GM20000 (cell line): ENCODE data around the gene PALD1.

Experiments
- DNase-seq: peaks from one replicate; pipeline ENCODE4 v3.0.0; 2012; ENCODE audit warnings: low spot score
- TF ChIP-seq, protein P1 (sequence below): IDR thresholded peaks from 2 replicates; pipeline ENCODE4 v1.5.1; 2012; ENCODE audit warnings: mild to moderate bottlenecking, control low read depth; ENCODE audit errors: extremely low read depth, missing control alignments

The PALD1 gene

DNA sequence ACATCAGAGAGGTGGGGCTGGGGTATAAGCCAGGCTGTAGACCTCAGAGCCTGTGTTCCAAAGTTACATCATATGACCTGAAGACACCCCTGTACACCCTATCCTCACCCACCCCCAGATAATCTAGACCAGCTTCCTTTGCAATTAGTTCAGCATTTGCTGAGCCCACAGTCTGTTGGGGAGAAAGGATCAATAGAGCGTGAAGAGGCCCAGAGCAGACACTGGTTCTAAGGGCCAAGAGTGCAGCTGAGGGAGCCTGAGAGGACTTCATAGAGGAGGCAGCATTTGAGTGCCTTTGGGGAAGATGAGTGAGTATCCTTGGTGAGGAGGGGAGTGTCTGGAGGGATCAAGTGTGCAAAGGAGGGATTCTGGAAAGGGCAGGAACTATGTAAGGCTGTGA is 65.3 kb downstream of the PALD1 start:
- TF ChIP-seq, protein P1, sequence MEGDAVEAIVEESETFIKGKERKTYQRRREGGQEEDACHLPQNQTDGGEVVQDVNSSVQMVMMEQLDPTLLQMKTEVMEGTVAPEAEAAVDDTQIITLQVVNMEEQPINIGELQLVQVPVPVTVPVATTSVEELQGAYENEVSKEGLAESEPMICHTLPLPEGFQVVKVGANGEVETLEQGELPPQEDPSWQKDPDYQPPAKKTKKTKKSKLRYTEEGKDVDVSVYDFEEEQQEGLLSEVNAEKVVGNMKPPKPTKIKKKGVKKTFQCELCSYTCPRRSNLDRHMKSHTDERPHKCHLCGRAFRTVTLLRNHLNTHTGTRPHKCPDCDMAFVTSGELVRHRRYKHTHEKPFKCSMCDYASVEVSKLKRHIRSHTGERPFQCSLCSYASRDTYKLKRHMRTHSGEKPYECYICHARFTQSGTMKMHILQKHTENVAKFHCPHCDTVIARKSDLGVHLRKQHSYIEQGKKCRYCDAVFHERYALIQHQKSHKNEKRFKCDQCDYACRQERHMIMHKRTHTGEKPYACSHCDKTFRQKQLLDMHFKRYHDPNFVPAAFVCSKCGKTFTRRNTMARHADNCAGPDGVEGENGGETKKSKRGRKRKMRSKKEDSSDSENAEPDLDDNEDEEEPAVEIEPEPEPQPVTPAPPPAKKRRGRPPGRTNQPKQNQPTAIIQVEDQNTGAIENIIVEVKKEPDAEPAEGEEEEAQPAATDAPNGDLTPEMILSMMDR, result no peak
- no peak for DNase-seq

DNA sequence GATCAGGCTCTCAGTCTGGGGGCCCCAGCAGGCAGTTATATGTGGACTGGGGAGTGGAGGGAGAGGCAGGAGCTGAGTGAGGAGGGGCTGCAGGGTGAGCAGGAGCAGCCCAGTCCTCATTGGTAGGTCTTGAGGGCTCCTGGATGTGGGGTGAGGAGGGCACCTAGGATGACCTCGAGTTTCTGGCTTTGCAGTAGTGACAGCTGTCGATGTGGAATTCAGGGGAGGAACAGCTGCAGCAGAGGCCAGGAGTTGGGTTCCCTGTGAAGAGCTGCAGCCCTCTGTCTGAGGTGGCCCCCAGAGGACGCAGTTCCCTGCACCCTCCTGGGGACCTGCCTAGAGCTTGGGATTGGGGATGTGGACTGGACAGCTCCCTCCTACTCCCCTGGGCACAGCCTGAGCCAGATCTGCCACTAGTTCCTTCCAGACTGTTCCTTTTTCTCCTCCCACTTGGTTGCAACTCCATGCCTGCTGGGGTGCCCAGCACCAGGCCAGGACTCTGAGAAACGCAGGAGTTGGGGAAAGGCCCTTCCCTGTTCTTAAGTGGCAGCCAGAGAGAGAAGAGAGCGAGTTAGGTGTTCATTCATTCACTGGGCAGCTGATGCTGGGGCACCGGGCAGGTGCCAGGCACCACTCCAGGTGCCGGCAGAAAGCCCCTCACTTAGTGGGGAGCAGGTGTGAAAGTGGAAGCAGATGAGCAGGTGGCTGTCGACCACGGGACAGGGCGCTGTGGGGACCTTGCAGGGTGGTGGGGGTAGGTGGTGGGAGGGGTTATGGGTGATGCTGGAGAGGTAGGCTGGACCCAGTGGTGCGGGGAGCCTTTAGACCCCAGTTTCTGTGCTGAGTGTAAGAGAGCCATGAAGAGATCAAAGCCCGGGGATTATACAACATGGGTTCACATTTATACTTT is 66.1 kb downstream of the PALD1 start:
- TF ChIP-seq, protein P1, result no peak
- no peak for DNase-seq

DNA sequence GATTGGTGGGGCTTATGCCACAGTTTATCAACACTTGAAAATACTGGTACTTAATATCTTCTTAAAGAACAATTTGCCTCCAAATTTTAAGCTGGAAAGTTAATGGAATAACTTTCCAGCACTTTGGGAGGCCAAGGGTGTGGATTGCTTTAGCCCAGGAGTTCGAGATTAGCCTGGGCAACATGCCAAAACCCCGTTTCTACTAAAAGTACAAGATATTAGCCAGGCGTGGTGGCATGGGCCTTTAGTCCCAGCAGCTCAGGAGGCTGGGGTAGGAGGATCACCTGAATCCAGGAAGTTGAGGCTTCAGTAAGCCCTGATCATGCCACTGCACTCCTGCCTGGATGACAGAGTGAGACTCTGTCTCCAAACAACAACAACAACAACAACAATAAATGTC is 68.0 kb downstream of the PALD1 start:
- TF ChIP-seq, protein P1, result no peak
- no peak for DNase-seq

DNA sequence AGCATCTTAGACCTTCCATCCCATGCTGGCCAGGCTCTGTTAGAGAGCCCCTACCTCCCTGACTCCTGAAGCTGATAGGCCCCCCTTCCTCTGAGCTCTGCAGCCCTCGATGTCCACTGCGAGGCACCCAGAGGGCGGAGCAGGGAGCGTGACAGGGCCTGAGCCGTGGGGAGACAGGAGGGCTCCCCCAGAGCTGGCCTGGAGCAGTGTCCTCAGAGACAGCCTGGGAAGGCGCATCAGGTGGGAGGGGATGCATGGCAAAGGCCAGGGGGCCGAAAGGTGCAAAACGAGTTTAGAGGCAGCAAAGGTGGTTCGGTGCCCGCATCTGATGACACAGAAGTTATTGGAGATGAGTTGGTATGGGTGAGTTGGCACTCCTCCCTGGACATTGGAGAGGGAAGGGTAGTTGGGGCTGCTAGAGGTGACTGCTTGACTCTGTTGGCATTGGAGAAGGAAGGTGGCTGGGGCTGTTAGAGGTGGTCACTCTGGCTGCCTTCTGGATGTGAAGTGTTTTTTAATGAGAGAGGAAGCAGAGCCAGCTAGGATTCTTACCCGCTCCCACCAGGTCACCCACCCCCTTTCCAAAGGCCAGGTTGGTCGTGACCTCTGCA is 70.9 kb downstream of the PALD1 start:
- TF ChIP-seq, protein P1, result peak; percentile 2
- no peak for DNase-seq

DNA sequence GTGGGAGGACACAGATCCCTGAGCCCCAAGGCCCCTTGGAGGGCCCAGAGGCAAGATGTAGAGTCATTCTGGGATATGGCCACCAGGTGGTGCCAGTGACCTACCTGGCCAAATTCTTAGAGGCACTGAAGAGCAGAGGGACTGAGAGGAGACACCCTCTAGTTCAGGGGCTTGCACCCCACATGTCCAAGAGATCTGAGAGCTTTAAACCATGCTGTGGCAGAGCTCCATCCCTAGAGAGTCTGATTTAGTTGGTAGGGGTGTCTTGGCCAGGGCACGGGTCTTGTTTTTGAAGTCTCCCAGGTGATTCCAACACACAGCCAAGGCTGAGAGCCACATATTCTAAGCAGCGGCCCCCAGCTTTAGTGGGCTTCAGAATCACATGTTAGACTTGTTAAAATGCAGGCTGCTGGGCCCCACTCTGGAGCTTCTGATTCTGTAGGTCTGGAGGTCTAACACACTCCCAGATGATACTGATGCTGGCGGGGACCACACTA is 71.4 kb downstream of the PALD1 start:
- TF ChIP-seq, protein P1, result peak; percentile 77
- DNase-seq, result peak; percentile 87

DNA sequence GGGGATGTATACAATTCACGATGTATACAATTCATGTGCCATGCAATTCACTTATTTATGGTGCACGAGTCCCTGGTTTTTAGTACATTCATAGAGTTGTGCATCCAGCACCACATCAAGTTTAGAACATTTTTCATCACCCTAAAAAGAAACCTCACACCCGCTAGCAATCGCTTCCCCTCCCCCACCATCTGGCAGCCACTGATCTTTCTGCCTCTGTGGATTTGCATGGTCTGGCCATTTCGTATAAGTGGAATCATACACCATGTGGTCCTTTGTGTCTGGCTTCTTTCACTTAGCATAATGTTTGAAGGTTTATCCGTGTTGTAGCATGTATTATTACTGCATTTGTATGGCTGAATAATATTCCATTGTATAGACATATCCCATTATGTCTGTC is 71.9 kb downstream of the PALD1 start:
- DNase-seq, result no peak
- TF ChIP-seq, protein P1, result no peak

DNA sequence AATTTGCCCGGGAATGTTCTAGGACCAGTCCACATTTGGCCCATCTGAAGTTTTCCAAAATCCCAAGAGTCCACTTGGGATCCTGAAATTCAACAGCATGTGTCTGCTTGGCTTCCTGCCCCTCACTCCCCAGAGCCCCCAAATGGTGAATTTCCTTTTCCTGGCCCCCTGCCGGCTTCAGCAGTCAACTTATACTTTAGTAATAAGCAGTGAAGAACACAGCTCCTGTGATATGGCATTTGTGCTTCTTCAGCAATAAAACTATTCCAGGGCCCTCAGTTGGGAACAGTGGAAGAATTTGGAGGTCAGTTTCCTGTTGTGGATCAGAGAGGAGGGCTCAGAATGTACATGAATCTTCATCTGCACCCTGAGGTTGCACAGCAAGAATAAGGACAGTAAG is 72.9 kb downstream of the PALD1 start:
- DNase-seq, result no peak
- TF ChIP-seq, protein P1, result no peak
